Activated naive CD8-positive, alpha-beta T cell treated with anti-CD3 and anti-CD28 coated beads, Interleukin-2, amount 50 U/mL, for 24 hours (primary cell): ENCODE measurements around the gene ZYX.

Experiments
- ATAC-seq: fragments of 150-1000 bp; cut with Tn5 transposase; one replicate; pipeline ENCODE4 v1.10.0; 2021
- DNase-seq: peaks from one replicate; pipeline ENCODE4 v3.0.0; 2021
- H3K27ac Mint-ChIP-seq: one replicate; pipeline ENCODE4 v1.8.0; 2021; ENCODE audit warnings: mild to moderate bottlenecking, mixed read lengths
- H3K27me3 Mint-ChIP-seq: one replicate; pipeline ENCODE4 v1.8.0; 2021; ENCODE audit warnings: mixed read lengths
- H3K36me3 Mint-ChIP-seq: one replicate; pipeline ENCODE4 v1.8.0; 2021; ENCODE audit warnings: low read depth, mixed read lengths
- H3K4me1 Mint-ChIP-seq: one replicate; pipeline ENCODE4 v1.8.0; 2021; ENCODE audit warnings: mixed read lengths
- H3K4me3 Mint-ChIP-seq: one replicate; pipeline ENCODE4 v1.8.0; 2021; ENCODE audit warnings: mild to moderate bottlenecking, moderate library complexity, mixed read lengths
- H3K9me3 Mint-ChIP-seq: one replicate; pipeline ENCODE4 v1.8.0; 2021; ENCODE audit warnings: mixed read lengths

The ZYX gene

DNA sequence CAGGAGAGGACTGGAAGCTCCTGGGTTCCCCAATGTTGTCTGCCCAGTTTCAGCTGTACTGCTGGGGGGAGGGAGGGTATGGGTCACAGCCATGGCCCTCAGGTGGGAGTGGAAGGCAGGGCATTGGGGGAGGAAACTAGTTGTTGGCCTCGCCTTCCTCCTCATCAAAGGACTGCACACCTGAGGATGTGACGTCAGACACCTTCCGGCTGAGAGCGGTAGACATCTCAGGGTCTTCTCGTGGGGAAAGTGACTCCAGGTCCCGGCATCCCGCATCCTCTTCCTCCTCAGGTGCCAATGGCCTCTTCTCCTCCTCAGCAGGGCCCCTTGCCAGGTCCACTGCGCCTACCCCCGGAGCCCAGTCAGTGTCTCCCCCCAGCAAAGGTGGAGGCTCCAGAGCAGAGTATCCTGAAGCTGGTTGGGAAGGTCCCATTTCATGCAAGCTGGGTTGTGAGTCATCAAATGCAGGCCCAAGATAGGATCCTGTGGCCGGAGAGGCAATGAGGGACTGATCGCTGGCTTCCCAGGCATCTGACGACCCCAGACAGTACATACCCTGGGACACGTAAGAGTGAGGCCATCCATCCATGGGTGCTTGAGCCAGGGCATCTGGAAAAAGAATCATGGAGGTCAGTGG lies 24.6 kb upstream of the ZYX start:
- H3K27ac Mint-ChIP-seq = no peak overlapping the region
- H3K4me1 Mint-ChIP-seq = peaks cover 1% of the 10 kb centered on the region
- H3K4me3 Mint-ChIP-seq = no peak overlapping the region
- H3K36me3 Mint-ChIP-seq = no peaks in the 10 kb centered on the region
- H3K27me3 Mint-ChIP-seq = peaks cover 11% of the 10 kb centered on the region
- ATAC-seq = no peak
- no peaks in the 10 kb centered on the region for H3K9me3 Mint-ChIP-seq
- DNase-seq = no peak

DNA sequence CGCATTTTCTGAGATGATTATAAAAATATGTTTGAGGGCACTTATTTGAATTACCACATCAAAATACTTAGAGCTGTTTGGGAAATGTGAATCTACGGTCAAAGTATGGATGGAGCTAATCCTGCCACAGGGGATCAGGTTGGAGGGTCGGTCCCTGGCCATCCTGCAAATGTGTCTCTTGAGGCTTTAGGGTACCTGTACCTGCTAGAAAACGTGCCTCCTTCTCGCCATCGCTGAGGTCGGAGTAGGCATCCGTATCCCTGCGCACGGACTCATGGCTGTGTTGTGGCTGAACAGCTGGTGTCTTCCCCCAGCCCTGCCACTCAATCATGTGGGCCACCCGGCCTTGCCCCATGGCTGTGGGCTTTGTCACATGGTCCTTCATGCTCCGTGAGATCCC lies 22.5 kb upstream of the ZYX start:
- Mint-ChIP-seq H3K4me1 (peaks cover 5% of the 10 kb centered on the region), H3K9me3 (no peaks in the 10 kb centered on the region), H3K27me3 (peaks cover 20% of the 10 kb centered on the region), H3K4me3 (no peak overlapping the region), H3K36me3 (no peaks in the 10 kb centered on the region), H3K27ac (no peak overlapping the region)
- no peak for ATAC-seq
- no peak for DNase-seq

DNA sequence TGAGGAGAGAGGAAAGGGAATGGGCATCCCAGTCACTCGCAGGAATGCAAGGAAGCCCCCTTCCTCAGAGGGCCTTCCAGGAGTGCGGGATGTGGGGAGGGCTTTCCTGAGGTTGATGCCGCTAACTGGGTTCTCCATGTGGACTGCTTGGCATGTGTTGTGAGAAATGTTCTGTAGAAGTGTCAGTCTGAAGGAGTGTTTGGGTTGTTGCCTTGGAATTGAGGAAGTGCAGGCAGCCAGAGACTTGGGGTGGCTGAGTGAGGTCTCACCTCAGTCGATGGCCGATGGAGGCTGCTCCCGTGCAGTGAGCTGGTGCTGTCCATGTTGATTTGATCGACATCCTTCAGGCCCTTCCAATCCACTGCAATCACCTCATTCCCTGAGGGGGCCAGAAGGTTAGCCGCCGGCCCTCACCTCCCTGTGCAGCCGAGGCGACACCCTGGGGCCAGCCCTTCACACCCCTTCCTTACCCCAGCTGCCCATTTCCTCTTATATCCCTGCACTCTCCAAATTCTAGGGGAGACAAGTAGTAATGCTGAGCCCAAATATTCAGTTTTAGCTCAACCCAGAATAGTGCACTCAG lies 21.3 kb upstream of the ZYX start:
- Mint-ChIP-seq H3K36me3 (no peaks in the 10 kb centered on the region), H3K4me3 (no peak overlapping the region), H3K27me3 (peaks cover 32% of the 10 kb centered on the region), H3K9me3 (no peaks in the 10 kb centered on the region), H3K27ac (no peak overlapping the region), H3K4me1 (peaks cover 5% of the 10 kb centered on the region)
- ATAC-seq = no peak
- DNase-seq = no peak

DNA sequence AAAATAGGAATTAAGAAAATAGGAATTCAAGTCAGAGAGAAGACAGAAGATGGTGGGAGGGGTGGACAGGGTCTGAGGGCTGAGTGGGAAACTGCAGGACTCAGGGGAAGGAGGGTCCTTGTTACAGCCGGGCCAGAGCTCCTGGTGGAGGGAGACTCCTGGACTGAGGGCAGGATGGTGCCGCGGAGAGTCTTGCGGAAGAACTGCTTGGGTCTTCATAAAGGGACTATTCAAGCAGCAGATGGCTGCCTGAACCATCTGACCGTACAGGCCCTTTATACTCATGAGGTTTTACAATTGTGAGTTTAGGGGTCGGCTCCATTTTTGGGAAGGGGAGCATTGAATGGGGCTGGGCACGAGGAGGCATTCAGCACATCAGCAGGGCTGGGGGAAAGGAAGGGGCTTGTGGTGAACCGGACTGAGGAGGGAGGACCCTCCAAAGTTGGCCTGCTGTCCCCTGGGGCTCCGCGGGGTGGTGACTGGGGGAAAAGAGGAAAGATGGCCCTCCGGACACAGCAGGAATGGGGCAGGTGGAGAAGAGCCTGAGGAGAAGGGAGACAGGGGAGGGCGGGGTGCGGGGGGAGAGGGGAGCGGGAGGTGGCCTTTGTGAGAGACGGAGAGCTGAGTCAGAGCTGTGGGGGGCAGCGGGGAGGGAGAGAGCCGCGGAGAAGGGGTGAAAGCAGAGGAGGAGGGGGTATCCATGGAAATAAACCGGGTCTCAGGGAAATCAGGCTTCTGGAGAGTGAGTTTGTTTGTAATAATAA lies 20.2 kb upstream of the ZYX start:
- Mint-ChIP-seq H3K4me1 (peaks cover 5% of the 10 kb centered on the region), H3K27me3 (peaks cover 36% of the 10 kb centered on the region), H3K27ac (no peak overlapping the region), H3K4me3 (peak overlapping the region; percentile 10), H3K36me3 (no peaks in the 10 kb centered on the region), H3K9me3 (no peaks in the 10 kb centered on the region)
- ATAC-seq = no peak
- no peak for DNase-seq

DNA sequence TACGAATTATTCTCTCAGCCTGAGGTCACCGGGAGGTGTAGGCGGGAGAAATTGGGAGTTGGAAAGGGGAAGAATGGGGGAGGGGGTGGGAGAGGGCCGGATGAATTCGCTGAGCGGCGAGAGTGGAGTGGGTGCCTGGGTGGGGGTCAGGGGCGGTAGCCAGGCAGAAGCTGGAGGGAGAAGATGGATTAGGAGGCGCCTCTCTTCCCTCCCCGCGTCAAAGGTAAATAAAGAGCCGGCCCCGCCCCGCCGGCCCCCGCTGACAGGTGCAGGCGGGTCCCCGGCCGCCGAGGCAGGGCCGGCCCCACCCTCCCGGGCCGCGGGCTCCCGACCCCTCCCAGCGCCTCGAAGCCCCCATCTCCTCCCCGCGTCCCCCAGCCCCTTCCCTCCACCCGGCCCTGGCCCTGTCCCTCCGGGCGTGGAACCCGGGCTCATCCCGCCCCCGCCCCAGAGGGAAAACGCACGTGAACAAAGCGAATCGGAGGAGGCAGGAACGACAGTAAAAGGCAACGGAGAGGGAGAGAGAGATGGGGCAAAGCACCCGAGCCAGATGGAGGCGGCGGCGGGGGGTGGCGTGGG lies 19.5 kb upstream of the ZYX start:
- ATAC-seq (no peak), DNase-seq (no peak)
- H3K4me3 Mint-ChIP-seq = peak overlapping the region; percentile 80
- H3K36me3 Mint-ChIP-seq = no peaks in the 10 kb centered on the region
- peaks cover 5% of the 10 kb centered on the region for H3K4me1 Mint-ChIP-seq
- no peak overlapping the region for H3K27ac Mint-ChIP-seq
- H3K9me3 Mint-ChIP-seq = no peaks in the 10 kb centered on the region
- H3K27me3 Mint-ChIP-seq = peaks cover 38% of the 10 kb centered on the region

DNA sequence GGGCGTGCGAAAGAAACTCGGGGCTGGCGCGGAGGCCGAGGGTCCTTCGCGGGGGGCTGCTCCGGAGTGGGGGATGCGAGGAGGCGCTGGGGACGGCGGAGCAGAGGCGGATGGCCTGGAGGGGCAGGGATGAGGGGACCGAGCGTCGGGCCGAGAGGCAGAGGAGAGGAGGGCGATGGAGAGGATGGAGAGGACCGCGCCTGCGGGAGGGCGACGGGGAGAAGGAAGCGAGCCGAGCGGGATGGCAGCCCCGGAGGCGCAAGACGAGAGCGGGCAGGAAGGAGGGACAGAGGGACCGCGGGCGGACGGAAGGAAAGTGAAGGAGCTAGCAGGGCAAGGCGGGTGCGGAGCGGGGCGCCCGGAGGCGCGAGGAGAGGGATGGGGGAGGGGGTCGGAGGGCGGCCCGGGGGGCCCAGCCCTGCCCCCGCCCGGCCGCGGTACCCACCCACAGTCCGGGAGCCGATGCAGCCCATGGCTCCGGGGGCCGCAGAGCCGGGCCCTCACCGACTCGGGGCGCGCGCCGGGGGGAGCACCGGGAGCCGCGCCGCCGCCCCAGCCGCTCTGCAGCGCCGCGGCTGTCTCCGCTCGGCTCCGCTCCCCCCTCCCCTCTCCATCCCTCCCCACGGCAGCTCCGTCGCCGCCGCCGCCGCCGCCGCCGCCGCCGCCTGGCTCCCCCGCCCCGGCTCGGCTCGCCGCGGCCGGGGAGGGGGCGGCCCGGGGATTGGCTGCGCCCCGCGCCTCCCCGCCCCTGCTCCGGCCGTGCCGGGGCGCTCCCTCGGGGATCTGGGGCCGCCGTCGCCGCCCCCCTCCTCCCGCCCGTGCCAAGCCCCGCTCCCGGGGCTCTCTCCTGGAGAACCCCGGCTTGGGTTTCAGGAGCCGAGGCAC lies 18.8 kb upstream of the ZYX start, which contains the start of gene FAM131B:
TSS of gene FAM131B (minus strand) at position 583 of the 885 bp plus-strand sequence. CDS start at position 473, 110 bp downstream.
- H3K9me3 Mint-ChIP-seq = no peaks in the 10 kb centered on the region
- H3K27me3 Mint-ChIP-seq = peaks cover 40% of the 10 kb centered on the region
- H3K4me3 Mint-ChIP-seq = peak within 1 kb of the TSS; percentile 80
- peaks cover 5% of the 10 kb centered on the region for H3K4me1 Mint-ChIP-seq
- DNase-seq (no peak), ATAC-seq (peak; percentile 63)
- H3K36me3 Mint-ChIP-seq = no peaks in the 10 kb centered on the region
- peak within 1 kb of the TSS; percentile 9 for H3K27ac Mint-ChIP-seq

DNA sequence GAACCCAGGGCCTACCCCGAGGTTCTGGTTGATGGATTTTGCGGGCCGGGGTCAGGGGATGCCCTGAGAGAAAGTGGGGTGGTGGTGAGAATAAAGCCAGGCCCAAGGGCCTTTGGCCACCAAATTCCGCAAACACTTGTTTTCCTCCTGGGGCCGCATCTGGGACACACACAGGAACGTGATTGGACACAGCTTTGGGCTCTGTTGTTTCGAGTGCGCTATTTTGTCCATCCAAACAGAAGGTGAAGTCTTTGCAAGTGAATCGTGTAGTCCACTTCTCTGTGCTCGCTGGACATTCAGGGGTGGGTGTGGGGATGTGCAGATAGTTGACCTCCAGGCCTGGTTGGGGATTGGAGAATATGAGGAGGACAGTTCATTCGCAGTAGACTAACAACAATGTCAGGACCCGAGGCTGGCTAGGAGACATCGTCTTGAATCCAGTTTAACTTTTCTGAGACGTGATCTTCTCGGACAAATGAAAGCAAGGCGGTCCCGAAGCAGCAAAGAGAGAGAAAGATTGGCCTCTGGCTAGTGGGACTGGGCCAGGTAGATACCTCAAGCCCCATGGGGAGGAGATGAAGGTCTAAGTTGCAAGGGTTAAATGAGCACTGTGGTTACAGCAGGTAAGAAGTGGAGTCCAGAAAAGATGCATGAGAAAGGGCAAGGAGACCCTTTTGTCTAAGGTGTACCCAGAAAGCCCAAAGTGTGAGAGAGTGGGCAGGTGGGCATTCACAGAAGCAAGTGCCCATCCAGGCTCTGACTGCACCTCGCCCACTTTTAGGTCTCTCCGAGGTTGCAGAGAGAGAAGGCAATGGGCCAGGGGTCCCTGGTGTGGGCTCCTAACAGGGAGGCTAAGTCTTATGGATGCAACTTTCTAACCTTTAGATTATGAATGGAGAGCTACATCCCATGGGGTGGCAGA lies 17.9 kb upstream of the ZYX start:
- Mint-ChIP-seq H3K27ac (peak overlapping the region; percentile 9), H3K4me1 (peaks cover 5% of the 10 kb centered on the region), H3K9me3 (no peaks in the 10 kb centered on the region), H3K27me3 (peaks cover 40% of the 10 kb centered on the region), H3K36me3 (no peaks in the 10 kb centered on the region), H3K4me3 (peak overlapping the region; percentile 62)
- DNase-seq (no peak), ATAC-seq (no peak)

DNA sequence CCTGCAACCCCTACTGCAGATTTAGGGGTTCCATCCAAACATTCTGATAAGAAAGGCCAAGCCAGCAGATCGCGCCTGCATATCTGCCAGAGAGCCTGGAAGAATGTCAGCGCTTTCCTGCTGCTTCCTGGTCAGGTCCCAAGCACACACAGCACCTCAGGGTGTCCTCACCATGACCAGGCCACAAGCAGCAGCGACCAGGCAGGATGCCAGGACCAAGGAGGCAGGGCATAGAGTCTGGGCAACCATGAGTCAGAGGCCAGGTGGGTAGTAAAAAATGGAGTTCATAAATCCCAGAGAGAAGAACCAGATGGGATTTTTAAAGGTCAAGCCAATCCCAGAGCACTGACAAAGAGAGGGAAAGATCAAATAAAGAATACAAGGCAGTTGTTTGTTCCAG lies 13.2 kb upstream of the ZYX start:
- no peak overlapping the region for H3K27ac Mint-ChIP-seq
- H3K36me3 Mint-ChIP-seq = no peaks in the 10 kb centered on the region
- no peak overlapping the region for H3K4me3 Mint-ChIP-seq
- no peaks in the 10 kb centered on the region for H3K9me3 Mint-ChIP-seq
- ATAC-seq (no peak), DNase-seq (no peak)
- peaks cover 26% of the 10 kb centered on the region for H3K27me3 Mint-ChIP-seq
- H3K4me1 Mint-ChIP-seq = peaks cover 24% of the 10 kb centered on the region

DNA sequence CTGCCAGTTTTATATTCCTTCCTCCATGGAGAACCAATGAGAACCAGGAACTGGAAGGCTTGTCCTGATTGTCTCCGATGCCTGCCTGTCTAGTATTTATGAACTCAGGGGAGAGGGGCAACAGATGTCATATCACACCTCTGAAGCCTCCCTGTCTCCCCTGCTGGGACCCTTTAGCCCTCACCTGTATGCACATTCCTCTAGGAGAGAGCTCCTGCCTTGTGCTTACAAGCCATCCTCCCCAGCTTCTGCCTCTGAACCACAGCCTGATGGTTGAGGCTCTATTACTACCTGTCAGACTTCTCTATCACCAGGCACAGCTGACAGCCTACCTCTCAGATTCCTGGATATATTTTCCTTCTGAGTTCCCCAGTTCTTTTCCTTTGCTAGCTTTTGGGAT lies 12.8 kb upstream of the ZYX start:
- Mint-ChIP-seq H3K4me3 (no peak overlapping the region), H3K27me3 (peaks cover 22% of the 10 kb centered on the region), H3K27ac (no peak overlapping the region), H3K36me3 (no peaks in the 10 kb centered on the region), H3K9me3 (no peaks in the 10 kb centered on the region), H3K4me1 (peaks cover 25% of the 10 kb centered on the region)
- DNase-seq (no peak), ATAC-seq (no peak)

DNA sequence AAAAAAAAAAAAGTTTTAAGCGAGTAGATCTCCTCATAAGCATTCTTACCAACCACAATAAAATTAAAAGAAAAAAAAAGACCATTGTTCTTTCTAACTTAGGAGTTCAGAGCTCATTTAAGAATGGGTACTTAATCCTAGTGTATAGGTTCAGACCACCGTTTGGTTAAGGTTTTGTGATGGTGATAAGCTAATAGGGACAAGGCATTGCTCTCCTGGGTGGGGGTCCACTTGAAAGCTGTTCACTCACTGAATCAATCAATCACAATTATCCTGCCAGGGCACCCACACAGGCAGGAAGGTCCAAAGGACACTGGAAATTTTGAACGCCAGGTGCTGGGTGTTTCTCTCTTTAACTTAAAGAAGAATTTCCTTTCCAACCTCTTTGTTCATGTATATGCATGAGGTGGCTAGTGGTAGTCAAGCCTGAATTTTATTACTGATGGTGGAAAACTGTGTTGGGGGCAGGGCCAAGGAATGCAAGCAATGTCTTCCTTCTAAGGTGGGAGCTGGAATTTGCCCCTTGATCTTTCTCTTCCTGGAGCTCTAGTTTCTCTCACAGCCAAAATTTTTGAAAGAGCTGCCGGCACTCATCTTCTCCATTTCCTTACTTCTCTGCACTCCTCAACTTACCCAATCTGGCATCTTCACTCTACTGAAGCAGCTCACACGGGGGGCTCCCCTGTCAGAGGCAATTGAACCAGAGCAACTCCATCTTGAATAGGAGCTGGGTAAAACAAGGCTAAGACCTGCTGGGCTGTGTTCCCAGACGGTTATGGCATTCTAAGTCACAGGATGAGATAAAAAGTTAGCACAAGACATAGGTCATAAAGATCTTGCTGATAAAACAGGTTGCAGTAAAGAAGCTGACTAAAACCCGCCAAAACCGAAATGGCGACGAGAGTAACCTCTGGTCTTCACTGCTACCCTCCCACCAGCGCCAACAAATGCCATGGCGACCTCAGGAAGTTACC lies 11.2 kb upstream of the ZYX start:
- ATAC-seq = peak; percentile 33
- Mint-ChIP-seq H3K27me3 (peaks cover 8% of the 10 kb centered on the region), H3K9me3 (no peaks in the 10 kb centered on the region), H3K36me3 (no peaks in the 10 kb centered on the region), H3K27ac (no peak overlapping the region), H3K4me1 (peaks cover 41% of the 10 kb centered on the region), H3K4me3 (no peak overlapping the region)
- no peak for DNase-seq

DNA sequence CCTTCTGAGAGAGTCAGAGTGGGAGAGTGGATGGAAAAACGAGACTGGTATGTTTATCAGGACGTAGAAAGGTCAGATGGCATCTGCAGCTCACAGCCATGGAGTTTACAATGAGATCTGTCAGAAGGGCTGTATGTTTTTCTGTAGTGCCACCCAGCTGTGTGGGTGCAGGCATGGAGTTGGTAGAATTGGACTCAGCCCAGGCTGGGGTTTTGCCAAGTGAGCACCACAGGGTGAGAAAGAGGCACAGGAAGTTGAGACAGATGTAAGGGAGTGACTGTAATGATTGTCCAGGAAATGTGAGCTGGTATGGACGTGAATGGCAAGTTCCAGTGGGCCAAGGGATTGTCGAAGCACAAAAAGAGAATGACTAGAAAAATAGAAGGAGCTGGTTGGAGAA lies 9.1 kb upstream of the ZYX start:
- H3K27me3 Mint-ChIP-seq = peaks cover 2% of the 10 kb centered on the region
- no peak overlapping the region for H3K4me3 Mint-ChIP-seq
- H3K27ac Mint-ChIP-seq = peak overlapping the region; percentile 79
- H3K9me3 Mint-ChIP-seq = no peaks in the 10 kb centered on the region
- H3K36me3 Mint-ChIP-seq = no peaks in the 10 kb centered on the region
- ATAC-seq (peak; percentile 71), DNase-seq (peak; percentile 60)
- H3K4me1 Mint-ChIP-seq = peaks cover 61% of the 10 kb centered on the region

DNA sequence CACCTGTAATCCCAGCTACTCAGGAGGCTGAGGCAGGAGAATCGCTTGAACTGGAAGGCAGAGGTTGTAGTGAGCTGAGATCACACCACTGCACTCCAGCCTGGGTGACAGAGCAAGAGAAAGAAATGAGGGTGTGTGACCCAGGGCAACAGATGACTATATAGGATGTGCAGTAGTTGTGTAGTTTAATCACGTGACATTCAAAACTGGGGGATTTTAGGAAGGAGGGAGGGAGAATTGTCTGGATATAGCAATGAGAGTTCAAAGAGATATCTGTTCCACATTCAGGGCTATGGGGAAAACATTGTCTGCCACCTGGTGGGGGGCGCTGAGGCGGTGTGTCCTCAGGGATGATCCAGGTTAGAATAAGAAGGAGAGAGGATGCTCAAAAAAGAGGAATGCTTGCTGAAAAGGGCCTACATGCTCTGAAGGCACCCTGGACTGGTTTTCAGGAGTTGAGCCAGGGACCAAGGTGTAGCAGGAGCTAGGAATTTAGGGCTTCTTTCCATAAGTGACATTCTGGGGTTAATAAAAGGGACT lies 7.8 kb upstream of the ZYX start:
- no peak overlapping the region for H3K4me3 Mint-ChIP-seq
- peaks cover 69% of the 10 kb centered on the region for H3K4me1 Mint-ChIP-seq
- ATAC-seq (no peak), DNase-seq (no peak)
- H3K36me3 Mint-ChIP-seq = no peaks in the 10 kb centered on the region
- no peaks in the 10 kb centered on the region for H3K9me3 Mint-ChIP-seq
- H3K27ac Mint-ChIP-seq = peak overlapping the region; percentile 37
- no peaks in the 10 kb centered on the region for H3K27me3 Mint-ChIP-seq
